HEK293 (cell line): ENCODE data around the gene GTF2A1.

Experiments used
- CTCF ChIA-PET: fragments of 350-600 bp; formaldehyde crosslinking; extraction: SDS; loops from one replicate; lab custom pipeline; 2021; ENCODE audit warnings: antibody characterized with exemption; lab: Yijun Ruan, JAX
- POLR2A ChIA-PET: fragments of 300-600 bp; formaldehyde crosslinking; extraction: SDS; loops from one replicate; lab custom pipeline; 2020; ENCODE audit warnings: antibody characterized with exemption, inconsistent platforms; lab: Yijun Ruan, JAX
- H3K27ac ChIP-seq: fragments of 200-500 bp; sonication (Bioruptor generic); 2 replicates; pipeline ENCODE4 v1.5.1; 2014; ENCODE audit warnings: low read depth, low read length, control low read depth, inconsistent platforms; ENCODE audit errors: extremely low read depth
- H3K36me3 ChIP-seq, 2 experiments: fragments of 200-500 bp in 1 of 2; sonication (Bioruptor generic) in 1 of 2; 1 replicate in 1 of 2; 2 replicates in 1 of 2; pipeline ENCODE4 v1.5.1; 2014 to 2017; ENCODE audit warnings: inconsistent platforms in 2 of 2, low read length in 2 of 2; ENCODE audit not compliant: control insufficient read depth in 2 of 2, insufficient read depth in 1 of 2
- H3K4me1 ChIP-seq: fragments of 200-500 bp; sonication (Bioruptor generic); 2 replicates; pipeline ENCODE4 v1.5.1; 2014; ENCODE audit warnings: mild to moderate bottlenecking, low read length, inconsistent platforms; ENCODE audit not compliant: control insufficient read depth, insufficient read depth
- H3K4me3 ChIP-seq: 2 replicates; pipeline ENCODE4 v1.5.1; 2011; ENCODE audit warnings: low read depth, mild to moderate bottlenecking, control low read depth, low read length, moderate library complexity
- H3K9me3 ChIP-seq: fragments of 200-500 bp; sonication (Bioruptor generic); 2 replicates; pipeline ENCODE4 v1.5.1; 2014; ENCODE audit warnings: low read depth, low read length, inconsistent platforms; ENCODE audit not compliant: control insufficient read depth, insufficient read depth
- EGR2 ChIP-seq: fragments of 450-650 bp; formaldehyde crosslinking; IDR thresholded peaks from 2 replicates; pipeline ENCODE4 v1.5.1; 2016; ENCODE audit warnings: low read depth, missing biosample characterization, missing genetic modification characterization
- KLF10 ChIP-seq: fragments of 450-650 bp; IDR thresholded peaks from 2 replicates; pipeline ENCODE4 v1.5.1; 2018; ENCODE audit warnings: missing biosample characterization, mild to moderate bottlenecking, missing genetic modification characterization
- SCRT2 ChIP-seq: fragments of 450-650 bp; formaldehyde crosslinking; IDR thresholded peaks from 2 replicates; pipeline ENCODE4 v1.5.1; 2016; ENCODE audit warnings: missing biosample characterization, missing genetic modification characterization
- SP7 ChIP-seq: fragments of 450-650 bp; formaldehyde crosslinking; IDR thresholded peaks from 2 replicates; pipeline ENCODE4 v1.5.1; 2016; ENCODE audit warnings: missing biosample characterization, missing genetic modification characterization
- TRIM28 ChIP-seq: IDR thresholded peaks from 2 replicates; pipeline ENCODE4 v1.6.1; 2011; ENCODE audit warnings: low read length, control low read depth, borderline replicate concordance
- ZBTB48 ChIP-seq: fragments of 450-650 bp; formaldehyde crosslinking; IDR thresholded peaks from 2 replicates; pipeline ENCODE4 v1.5.1; 2016; ENCODE audit warnings: missing biosample characterization, missing genetic modification characterization
- ZBTB8A ChIP-seq: fragments of 450-650 bp; formaldehyde crosslinking; IDR thresholded peaks from 2 replicates; pipeline ENCODE4 v1.5.1; 2016; ENCODE audit warnings: missing biosample characterization, missing genetic modification characterization
- ZEB2 ChIP-seq: fragments of 450-650 bp; formaldehyde crosslinking; IDR thresholded peaks from 2 replicates; pipeline ENCODE4 v1.5.1; 2016; ENCODE audit warnings: missing biosample characterization, missing genetic modification characterization
- ZIC2 ChIP-seq: fragments of 450-650 bp; formaldehyde crosslinking; IDR thresholded peaks from 2 replicates; pipeline ENCODE4 v1.5.1; 2016; ENCODE audit warnings: missing biosample characterization, missing genetic modification characterization
- ZNF155 ChIP-seq: fragments of 450-650 bp; formaldehyde crosslinking; IDR thresholded peaks from 2 replicates; pipeline ENCODE4 v1.5.1; 2016; ENCODE audit warnings: missing biosample characterization, missing genetic modification characterization
- ZNF16 ChIP-seq: fragments of 450-650 bp; formaldehyde crosslinking; IDR thresholded peaks from 2 replicates; pipeline ENCODE4 v1.5.1; 2016; ENCODE audit warnings: low read depth, missing biosample characterization, missing genetic modification characterization
- ZNF24 ChIP-seq: fragments of 450-650 bp; formaldehyde crosslinking; IDR thresholded peaks from 2 replicates; pipeline ENCODE4 v1.5.1; 2016; ENCODE audit warnings: missing biosample characterization, missing genetic modification characterization
- ZNF248 ChIP-seq: fragments of 450-650 bp; formaldehyde crosslinking; IDR thresholded peaks from 2 replicates; pipeline ENCODE4 v1.5.1; 2017; ENCODE audit warnings: missing biosample characterization, missing genetic modification characterization
- ZNF37A ChIP-seq: fragments of 450-650 bp; IDR thresholded peaks from 2 replicates; pipeline ENCODE4 v1.5.1; 2018; ENCODE audit warnings: missing biosample characterization, missing genetic modification characterization
- ZNF558 ChIP-seq: fragments of 450-650 bp; formaldehyde crosslinking; IDR thresholded peaks from 2 replicates; pipeline ENCODE4 v1.5.1; 2016; ENCODE audit warnings: missing biosample characterization, missing genetic modification characterization
- ZNF623 ChIP-seq: fragments of 450-650 bp; formaldehyde crosslinking; IDR thresholded peaks from 2 replicates; pipeline ENCODE4 v1.5.1; 2016; ENCODE audit warnings: missing biosample characterization, missing genetic modification characterization
- ZNF670 ChIP-seq: fragments of 450-650 bp; formaldehyde crosslinking; IDR thresholded peaks from 2 replicates; pipeline ENCODE4 v1.5.1; 2016; ENCODE audit warnings: missing biosample characterization, missing genetic modification characterization, low read depth
- ZNF768 ChIP-seq: fragments of 450-650 bp; formaldehyde crosslinking; IDR thresholded peaks from 2 replicates; pipeline ENCODE4 v1.5.1; 2018; ENCODE audit warnings: missing biosample characterization, mild to moderate bottlenecking, missing genetic modification characterization
- ZNF777 ChIP-seq: fragments of 450-650 bp; formaldehyde crosslinking; IDR thresholded peaks from 2 replicates; pipeline ENCODE4 v1.5.1; 2017; ENCODE audit warnings: missing biosample characterization, missing genetic modification characterization, borderline replicate concordance
- TF ChIP-seq, protein P1 (sequence below): fragments of 450-650 bp; formaldehyde crosslinking; IDR thresholded peaks from 2 replicates; pipeline ENCODE4 v1.5.1; 2016; ENCODE audit warnings: missing biosample characterization, missing genetic modification characterization
- TF ChIP-seq, protein P2 (sequence below): fragments of 450-650 bp; formaldehyde crosslinking; IDR thresholded peaks from 2 replicates; pipeline ENCODE4 v1.5.1; 2016; ENCODE audit warnings: missing biosample characterization, missing genetic modification characterization
- TF ChIP-seq, protein P3 (sequence below): fragments of 450-650 bp; formaldehyde crosslinking; IDR thresholded peaks from 2 replicates; pipeline ENCODE4 v1.5.1; 2017; ENCODE audit warnings: missing biosample characterization, missing genetic modification characterization
- TF ChIP-seq, protein P4 (sequence below): fragments of 450-650 bp; formaldehyde crosslinking; IDR thresholded peaks from 2 replicates; pipeline ENCODE4; 2016; ENCODE audit warnings: missing biosample characterization, missing genetic modification characterization

GTF2A1 gene

DNA sequence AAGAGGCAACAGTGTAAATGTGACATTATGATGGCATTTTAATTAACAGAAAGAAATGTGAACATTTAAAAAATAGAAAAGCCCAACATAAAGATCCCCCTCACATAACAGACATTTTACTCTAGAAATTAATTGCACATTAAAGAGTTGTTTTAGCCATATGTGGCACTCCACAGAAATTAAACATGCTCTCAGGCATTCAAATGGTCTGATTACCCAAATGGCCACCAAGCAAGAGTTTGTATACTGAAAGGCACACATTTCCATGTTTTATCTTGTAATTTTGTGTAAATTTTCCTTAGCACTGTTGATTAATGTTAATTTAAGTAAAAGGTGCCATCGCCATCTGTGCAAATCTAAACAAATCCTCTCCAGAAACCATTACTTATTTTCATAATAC is 43.5 kb downstream of the GTF2A1 start:
- Histone ChIP-seq H3K36me3 (peaks cover 5% of the 10 kb centered on the region in 2 experiments; a peak in 2 of 3 replicates), H3K4me1 (0 out of 2 replicates have a peak, but pooled peaks cover 2% of the 10 kb centered on the region), H3K27ac (no peak overlapping the region), H3K9me3 (no peaks in the 10 kb centered on the region), H3K4me3 (no peak overlapping the region)
- POLR2A ChIA-PET: no interaction called here
- CTCF ChIA-PET: interaction anchor here (0.7 to 1.6 kb wide), 2 partner anchors 14 kb away, joined by 3 to 6 read pairs; no protein-coding TSS in a partner anchor
- TF ChIP-seq ZIC2 (tag by site-specific recombination) (no peak), ZBTB48 (no peak), ZNF558 (no peak), EGR2 (tag by site-specific recombination) (no peak), TRIM28 (no peak), ZNF16 (tag by site-specific recombination) (no peak), ZEB2 (tag by site-specific recombination) (no peak), ZNF623 (tag by site-specific recombination) (no peak)

DNA sequence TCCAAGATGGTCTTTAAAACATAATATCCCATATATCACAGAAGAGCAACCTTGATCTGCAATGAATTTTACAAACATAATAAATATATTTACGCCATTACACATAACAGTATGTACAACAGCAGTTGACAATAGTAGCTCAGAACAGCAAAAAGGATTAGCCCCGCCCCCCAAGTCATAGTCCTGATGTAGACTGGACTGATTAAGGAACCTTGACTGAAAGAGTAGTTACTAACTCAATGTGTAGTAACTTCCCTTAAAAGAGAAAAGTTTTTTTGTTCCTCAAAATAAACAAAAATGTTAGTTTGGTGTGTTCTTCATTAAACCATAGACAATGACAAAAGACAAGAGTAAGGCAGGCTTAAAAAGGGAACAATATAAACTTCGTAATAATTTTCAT is 44.5 kb downstream of the GTF2A1 start:
- POLR2A ChIA-PET: interaction anchor here (0.6 kb wide), 1 partner anchor 142 kb away, joined by 3 read pairs; no protein-coding TSS in a partner anchor
- TF ChIP-seq SCRT2 (tag by site-specific recombination) (no peak), ZNF24 (tag by site-specific recombination) (no peak), ZNF16 (tag by site-specific recombination) (no peak), ZNF155 (tag by site-specific recombination) (no peak), ZBTB8A (tag by site-specific recombination) (no peak), SP7 (tag by site-specific recombination) (no peak), ZNF37A (tag by site-specific recombination) (no peak), ZNF670 (no peak)
- TF ChIP-seq, protein P1, sequence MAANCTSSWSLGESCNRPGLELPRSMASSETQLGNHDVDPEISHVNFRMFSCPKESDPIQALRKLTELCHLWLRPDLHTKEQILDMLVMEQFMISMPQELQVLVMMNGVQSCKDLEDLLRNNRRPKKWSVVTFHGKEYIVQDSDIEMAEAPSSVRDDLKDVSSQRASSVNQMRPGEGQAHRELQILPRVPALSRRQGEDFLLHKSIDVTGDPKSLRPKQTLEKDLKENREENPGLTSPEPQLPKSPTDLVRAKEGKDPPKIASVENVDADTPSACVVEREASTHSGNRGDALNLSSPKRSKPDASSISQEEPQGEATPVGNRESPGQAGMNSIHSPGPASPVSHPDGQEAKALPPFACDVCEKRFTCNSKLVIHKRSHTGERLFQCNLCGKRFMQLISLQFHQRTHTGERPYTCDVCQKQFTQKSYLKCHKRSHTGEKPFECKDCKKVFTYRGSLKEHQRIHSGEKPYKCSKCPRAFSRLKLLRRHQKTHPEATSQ: no peak
- Histone ChIP-seq H3K36me3 (peaks cover 2 to 5% of the 10 kb centered on the region in 2 experiments; a peak in 2 of 3 replicates), H3K9me3 (no peaks in the 10 kb centered on the region), H3K4me3 (no peak overlapping the region), H3K27ac (no peak overlapping the region), H3K4me1 (0 out of 2 replicates have a peak, but pooled peaks cover 2% of the 10 kb centered on the region)
- CTCF ChIA-PET: interaction anchor here (0.7 to 1.6 kb wide), 2 partner anchors 13 to 91 kb away, joined by 3 to 6 read pairs; no protein-coding TSS in a partner anchor

DNA sequence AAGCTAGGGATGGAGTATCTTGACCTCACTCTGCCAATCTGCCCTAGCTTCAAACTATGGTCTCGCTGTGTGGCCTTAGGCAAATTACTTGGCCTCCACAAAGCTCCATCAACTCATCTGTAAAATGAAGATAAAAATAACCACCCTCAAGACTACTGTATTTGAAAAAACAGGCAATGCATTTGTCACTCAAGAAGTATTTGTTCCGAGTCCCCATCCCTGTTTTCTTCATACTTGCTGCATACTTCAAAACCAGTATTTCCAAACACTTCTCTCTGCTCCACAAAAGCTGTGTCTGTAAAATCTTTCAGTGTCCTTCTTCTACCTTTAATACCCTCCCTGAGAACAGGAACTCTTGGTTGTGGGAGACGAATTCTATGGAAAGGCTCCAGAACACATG is 47.9 kb downstream of the GTF2A1 start:
- no peak overlapping the region for H3K4me3 ChIP-seq
- TF ChIP-seq ZNF248 (tag by site-specific recombination): no peak
- TF ChIP-seq, protein P2, sequence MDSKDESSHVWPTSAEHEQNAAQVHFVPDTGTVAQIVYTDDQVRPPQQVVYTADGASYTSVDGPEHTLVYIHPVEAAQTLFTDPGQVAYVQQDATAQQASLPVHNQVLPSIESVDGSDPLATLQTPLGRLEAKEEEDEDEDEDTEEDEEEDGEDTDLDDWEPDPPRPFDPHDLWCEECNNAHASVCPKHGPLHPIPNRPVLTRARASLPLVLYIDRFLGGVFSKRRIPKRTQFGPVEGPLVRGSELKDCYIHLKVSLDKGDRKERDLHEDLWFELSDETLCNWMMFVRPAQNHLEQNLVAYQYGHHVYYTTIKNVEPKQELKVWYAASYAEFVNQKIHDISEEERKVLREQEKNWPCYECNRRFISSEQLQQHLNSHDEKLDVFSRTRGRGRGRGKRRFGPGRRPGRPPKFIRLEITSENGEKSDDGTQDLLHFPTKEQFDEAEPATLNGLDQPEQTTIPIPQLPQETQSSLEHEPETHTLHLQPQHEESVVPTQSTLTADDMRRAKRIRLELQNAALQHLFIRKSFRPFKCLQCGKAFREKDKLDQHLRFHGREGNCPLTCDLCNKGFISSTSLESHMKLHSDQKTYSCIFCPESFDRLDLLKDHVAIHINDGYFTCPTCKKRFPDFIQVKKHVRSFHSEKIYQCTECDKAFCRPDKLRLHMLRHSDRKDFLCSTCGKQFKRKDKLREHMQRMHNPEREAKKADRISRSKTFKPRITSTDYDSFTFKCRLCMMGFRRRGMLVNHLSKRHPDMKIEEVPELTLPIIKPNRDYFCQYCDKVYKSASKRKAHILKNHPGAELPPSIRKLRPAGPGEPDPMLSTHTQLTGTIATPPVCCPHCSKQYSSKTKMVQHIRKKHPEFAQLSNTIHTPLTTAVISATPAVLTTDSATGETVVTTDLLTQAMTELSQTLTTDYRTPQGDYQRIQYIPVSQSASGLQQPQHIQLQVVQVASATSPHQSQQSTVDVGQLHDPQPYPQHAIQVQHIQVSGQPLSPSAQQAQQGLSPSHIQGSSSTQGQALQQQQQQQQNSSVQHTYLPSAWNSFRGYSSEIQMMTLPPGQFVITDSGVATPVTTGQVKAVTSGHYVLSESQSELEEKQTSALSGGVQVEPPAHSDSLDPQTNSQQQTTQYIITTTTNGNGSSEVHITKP: no peak
- TF ChIP-seq, protein P3, sequence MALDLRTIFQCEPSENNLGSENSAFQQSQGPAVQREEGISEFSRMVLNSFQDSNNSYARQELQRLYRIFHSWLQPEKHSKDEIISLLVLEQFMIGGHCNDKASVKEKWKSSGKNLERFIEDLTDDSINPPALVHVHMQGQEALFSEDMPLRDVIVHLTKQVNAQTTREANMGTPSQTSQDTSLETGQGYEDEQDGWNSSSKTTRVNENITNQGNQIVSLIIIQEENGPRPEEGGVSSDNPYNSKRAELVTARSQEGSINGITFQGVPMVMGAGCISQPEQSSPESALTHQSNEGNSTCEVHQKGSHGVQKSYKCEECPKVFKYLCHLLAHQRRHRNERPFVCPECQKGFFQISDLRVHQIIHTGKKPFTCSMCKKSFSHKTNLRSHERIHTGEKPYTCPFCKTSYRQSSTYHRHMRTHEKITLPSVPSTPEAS (tag by site-specific recombination): no peak
- no peak for TF ChIP-seq ZEB2 (tag by site-specific recombination)
- no peak for TF ChIP-seq ZNF777
- TF ChIP-seq ZNF768 (tag by site-specific recombination): no peak
- no peak for TF ChIP-seq KLF10 (tag by site-specific recombination)
- TF ChIP-seq, protein P4, sequence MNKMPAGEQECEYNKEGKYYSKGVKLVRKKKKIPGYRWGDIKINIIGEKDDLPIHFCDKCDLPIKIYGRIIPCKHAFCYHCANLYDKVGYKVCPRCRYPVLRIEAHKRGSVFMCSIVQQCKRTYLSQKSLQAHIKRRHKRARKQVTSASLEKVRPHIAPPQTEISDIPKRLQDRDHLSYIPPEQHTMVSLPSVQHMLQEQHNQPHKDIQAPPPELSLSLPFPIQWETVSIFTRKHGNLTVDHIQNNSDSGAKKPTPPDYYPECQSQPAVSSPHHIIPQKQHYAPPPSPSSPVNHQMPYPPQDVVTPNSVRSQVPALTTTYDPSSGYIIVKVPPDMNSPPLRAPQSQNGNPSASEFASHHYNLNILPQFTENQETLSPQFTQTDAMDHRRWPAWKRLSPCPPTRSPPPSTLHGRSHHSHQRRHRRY (tag by site-specific recombination): no peak
- H3K4me1 ChIP-seq: 0 out of 2 replicates have a peak, but pooled peaks cover 2% of the 10 kb centered on the region
- ChIA-PET POLR2A (no interaction called here), CTCF (interaction anchor here (0.6 to 3.4 kb wide), 3 partner anchors 176 to 341 kb away, joined by 3 to 13 read pairs (median 3); no protein-coding TSS in a partner anchor)
- H3K36me3 ChIP-seq: no peaks in the 10 kb centered on the region
- H3K27ac ChIP-seq: no peak overlapping the region
- no peaks in the 10 kb centered on the region for H3K9me3 ChIP-seq
